ENCODE results near the gene EPB41.
"Not testable (repeated sequence)": the region's sequence is repeated elsewhere in the genome, so short reads cannot be mapped to it uniquely, and the experiment has no call there.

DNA sequence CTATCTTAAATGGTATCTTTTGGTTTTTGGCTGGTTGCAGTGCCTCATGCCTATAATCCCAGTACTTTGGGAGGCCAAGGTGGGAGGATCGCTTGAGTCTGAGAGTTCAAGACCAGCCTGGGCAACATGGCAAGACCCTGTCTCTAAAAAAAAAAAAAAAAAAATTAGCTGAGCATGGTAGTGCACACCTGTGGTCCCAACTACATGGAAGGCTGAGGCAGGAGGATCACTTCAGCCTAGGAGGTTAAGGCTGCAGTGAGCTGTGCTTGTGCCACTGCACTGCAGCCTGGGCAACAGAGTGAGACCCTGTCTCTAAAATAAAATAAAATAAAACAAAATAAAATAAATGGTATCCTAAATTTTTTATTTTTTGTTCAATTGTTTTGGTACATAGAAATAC is 131.3 kb downstream of the EPB41 start:
- not testable (repeated sequence) for TF ChIP-seq SP1 (IDR thresholded peaks at IDR 0.05; ENCODE audit: low read depth, low read length); RNF2 (IDR thresholded peaks at IDR 0.05; ENCODE audit: borderline replicate concordance, low read depth, low read length, missing control alignments, poor library complexity, severe bottlenecking); ATF3 (IDR thresholded peaks at IDR 0.05; ENCODE audit: insufficient read depth, low read depth, low read length); NRF1 (IDR thresholded peaks at IDR 0.05; ENCODE audit: low read depth, low read length); CTCF (IDR thresholded peaks at IDR 0.05; ENCODE audit: control extremely low read depth in 1 of 3, insufficient read depth in 1 of 3, low read depth in 1 of 3, low read length in 3 of 3); POLR2AphosphoS5 (IDR thresholded peaks at IDR 0.05; ENCODE audit: low read depth, low read length); FOSL1 (IDR thresholded peaks at IDR 0.05; ENCODE audit: insufficient read depth, low read depth, low read length)
